Activated CD4-positive, alpha-beta T cell treated with anti-CD3 and anti-CD28 coated beads, Interleukin-2, amount 50 U/mL, for 48 hours (primary cell): ENCODE results near the gene KCNC3.

Experiments used
- DNase-seq, 2 experiments: peaks; one replicate each; pipeline ENCODE4 v3.0.0-alpha.2; 2020

Gene KCNC3

DNA sequence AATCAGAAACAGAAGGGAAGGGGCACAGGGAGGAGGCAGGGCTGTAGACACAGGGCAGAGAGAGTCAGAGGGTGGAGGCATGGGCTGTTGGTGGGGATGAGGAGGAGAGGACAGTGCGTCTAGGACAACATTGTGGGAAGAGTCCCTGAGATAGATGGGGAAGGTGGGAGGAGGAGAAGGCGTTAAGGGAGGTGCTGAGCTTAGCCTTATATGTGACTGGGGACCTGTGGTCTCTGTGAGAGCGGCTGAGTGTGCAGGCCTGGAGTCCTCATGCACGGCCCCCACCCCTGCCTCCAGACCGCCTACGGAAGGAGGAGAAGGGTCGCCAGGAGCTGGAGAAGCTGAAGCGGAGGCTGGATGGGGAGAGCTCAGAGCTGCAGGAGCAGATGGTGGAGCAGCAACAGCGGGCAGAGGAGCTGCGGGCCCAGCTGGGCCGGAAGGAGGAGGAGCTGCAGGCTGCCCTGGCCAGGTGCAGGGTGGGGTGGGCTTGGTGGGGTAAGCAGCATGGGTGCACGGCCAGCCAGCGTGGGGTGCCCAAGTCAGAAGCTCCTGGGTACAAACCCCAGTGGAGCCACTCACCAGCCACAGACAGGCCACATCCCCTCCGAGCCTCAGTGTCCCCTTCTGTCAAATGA lies 56.8 kb downstream of the KCNC3 start:
- DNase-seq, result no peak

DNA sequence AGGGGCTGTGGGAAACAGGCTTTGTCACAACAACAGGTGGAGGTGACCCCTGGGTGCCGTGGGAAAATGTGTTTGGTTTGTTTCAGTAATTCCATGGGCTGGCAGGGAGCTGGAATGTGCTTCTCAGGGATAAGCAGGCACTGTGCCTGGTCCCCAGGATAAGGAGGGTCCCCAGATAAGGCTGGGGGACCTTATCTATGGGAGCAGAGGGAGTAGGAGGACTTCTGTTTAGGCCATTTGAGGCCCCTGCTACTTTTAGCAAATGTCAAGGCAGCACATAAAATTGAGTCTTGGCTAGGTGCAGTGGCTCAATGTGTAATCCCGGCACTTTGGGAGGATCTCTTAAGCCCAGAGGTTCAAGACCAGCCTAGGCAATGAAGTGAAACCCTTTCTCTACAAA lies 59.5 kb downstream of the KCNC3 start:
- no peak for DNase-seq

DNA sequence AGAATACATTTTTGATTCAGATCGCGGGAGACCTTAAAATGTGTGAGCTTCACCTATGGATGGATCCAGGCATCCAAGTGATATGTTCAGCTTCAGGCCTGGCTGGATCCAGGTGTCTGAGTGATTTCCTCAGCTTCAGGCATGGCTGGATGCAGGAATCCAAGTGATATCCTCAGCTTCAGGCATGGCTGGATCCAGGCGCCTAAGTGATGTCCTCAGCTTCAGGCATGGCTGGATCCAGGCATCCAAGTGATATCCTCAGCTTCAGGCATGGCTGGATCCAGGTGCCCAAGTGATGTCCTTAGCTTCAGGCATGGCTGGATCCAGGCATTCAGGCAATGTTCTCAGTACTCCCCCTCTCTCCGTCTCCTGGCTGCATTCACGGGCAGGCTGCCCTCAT lies 60.7 kb downstream of the KCNC3 start:
- DNase-seq, result no peak

DNA sequence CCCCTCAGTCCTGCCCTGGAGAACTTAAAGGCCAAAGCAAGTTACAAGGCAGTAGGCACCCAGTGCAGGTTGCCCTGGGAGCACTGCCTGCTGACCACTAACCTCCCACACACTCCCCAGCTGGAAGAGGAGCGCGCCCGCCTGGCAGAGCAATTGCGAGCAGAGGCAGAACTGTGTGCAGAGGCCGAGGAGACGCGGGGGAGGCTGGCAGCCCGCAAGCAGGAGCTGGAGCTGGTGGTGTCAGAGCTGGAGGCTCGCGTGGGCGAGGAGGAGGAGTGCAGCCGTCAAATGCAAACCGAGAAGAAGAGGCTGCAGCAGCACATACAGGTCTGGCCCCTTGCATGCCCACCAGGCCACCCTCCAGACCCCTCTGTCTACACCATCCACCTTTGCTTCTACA lies 61.1 kb downstream of the KCNC3 start:
- no peak for DNase-seq

DNA sequence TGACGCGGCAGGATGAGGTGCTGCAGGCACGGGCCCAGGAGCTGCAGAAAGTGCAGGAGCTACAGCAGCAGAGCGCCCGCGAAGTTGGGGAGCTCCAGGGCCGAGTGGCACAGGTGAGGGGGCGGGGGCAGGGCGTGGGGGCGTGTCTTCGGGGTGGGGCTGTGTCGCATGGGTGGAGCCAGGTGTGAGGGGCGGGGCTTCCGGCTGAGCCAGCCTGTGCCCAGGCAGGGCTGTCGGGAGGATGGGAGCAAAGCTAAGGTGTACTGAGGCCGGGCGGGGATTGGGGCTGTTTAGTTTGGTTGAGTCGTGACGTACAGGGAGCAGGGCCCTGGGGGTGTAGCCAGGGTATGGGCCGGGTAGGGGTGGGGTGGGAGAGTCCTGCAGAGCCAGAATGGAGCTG lies 62.3 kb downstream of the KCNC3 start:
- peak; percentile 43 to 45 for DNase-seq

DNA sequence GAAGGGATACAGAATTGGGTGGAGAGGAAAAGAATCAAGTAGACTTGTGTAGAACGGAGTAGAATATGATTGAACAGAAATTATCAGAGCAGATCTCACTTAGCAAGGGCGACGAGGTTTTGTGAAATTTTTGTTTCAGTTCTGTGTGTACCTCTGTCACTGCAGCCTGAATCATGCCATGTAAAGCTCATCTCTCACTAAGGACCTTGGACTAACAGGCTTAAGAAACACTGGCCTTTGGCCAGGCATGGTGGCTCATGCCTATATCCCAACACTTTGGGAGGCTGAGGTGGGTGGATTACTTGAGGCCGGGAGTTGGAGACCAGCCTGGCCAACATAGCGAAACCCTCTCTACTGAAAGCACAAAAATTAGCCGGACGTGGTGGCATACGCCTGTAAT lies 63.1 kb downstream of the KCNC3 start:
- no peak for DNase-seq

DNA sequence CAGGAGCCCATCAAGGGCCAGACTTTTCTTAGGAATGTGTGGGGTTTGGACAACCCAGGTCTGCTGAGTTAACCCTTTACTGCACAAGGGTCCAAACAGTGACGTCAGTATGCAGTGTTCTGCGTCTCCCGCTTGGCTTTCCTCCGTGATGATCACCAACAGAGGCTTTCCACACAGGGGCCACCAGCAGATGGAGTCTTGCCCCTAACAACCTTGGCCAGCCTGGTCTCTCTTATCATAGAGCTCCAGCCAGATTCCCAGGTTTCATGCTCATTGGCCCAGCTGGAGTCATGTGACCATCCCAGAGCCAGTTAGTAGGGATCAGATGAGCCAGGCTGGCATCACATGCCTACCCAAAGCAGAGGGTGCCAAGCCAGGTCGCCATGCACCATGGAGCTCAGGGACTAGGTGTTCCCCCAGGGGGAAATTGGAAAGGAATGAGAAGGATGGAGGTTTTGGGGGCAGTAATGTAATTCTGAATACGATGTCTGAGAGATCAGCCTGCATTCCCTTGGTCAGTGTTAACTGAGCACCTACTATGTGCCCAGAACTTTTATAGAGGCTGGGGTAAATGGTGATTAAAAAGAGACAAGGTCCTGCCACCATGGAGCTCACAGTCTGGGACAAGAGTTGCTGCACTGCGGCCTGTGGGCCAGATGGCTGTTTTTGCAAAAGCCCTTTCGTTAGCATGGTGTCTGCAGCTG lies 64.5 kb downstream of the KCNC3 start:
- peak in 1 of 2 experiments; percentile 7 for DNase-seq

DNA sequence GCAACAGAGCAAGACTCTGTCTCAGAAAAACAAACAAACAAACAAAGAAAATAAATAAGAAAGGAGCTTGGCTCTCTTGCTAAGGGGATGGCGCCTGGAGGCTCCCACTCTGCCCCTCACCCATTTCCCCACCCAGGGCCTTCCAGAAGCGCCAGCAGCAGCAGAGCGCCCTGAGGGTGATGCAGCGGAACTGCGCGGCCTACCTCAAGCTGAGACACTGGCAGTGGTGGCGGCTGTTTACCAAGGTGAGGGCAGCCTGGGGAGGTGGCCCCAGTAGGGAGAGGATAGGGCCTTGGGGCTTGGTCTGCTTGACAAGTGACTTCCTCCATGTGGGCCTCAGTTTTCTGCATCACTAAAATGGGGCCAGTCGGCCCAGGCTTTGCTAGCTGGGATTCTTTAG lies 66.0 kb downstream of the KCNC3 start:
- no peak for DNase-seq
